GM18870 (cell line): ENCODE data around the gene ATF2.
A peak's percentile ranks its signal among the peaks of the same experiment; 100 is the strongest.
"Not testable (repeated sequence)": the region's sequence is repeated elsewhere in the genome, so short reads cannot be mapped to it uniquely, and the experiment has no call there.

Experiments
- ATAC-seq: cut with Tn5 transposase; IDR thresholded peaks from one replicate; pipeline ENCODE4 v1.9.1; 2021; ENCODE audit warnings: moderate library complexity; ENCODE audit not compliant: unreplicated experiment

Gene ATF2

DNA sequence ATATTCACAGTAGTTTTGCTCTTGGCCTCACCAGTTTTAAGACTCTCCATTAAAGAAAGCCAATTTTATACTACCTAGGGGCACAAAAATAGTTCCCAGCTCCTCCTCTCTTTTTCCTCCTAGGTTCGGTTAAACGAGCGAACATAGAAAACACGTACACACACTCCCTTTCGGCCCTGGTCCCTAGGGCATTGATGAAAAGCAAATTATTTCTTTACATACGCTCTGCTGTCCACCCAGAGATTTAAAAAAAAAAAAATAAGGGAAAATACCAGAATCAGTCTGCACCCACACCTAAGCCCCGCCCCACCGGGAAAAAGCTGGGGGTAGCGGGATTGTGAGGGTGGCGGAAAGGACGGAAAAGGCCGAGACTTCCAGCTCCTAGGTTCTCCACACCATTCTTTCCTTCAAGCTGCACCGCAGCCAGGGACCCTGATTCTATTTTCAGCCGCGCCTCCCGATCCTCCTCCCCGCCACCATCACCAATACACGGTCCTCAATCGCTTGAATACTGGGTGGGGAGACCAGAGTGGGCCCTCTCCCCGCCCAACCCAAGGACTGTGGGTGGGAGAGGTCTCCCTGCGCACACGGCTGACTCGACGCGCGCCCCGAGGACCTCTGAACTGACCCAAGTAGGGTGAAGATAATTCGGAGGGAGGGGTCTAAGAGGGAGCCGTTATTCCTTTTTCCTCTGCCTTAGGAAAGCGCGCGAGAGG, 769 bp downstream of the ATF2 start:
- ATAC-seq = no peak

DNA sequence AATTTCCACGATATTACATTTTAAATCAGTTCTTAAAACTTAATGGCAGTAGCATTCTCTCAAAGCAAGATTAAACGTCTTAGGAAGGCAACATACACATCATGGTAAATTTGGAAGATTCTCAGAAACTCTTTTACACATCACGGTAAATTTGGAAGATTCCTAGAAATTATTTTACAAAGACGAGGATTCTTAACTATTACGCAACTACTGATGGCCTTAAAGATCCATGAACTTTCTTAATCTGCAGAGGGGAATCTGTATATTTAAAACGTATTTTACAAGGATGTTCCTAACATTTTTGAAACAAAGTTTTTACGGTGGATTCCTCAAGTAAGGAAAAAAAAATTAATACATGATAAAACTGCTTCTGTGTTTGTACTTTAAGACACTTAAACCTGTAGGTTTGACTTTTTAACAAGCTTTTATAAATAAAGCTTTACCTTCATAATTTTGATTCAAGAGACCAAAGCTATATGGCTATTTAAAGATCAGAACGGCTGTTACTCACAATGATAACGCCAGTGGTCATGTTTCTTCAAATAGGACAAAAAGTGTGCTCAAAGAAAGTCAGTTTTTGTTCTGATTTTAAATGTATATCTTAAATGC, 1.7 kb downstream of the ATF2 start:
- ATAC-seq = no peak

DNA sequence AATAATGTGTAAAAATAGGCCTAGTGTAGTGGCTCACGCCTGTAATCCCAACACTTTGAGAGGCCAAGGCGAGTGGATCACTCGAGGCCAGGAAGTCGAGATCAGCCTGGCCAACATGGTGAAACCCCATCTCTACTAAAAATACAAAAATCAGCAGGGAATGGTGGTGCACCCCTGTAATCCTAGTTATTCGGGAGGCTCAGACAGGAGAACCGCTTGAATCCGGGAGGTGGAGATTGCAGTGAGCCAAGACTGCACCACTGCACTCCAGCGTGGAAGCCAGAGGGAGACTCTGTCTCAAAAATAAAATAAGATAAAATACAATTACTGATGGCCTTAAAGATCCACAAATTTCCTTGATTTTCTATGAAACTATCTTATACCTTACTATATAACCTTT, 3.8 kb downstream of the ATF2 start:
- ATAC-seq = no peak

DNA sequence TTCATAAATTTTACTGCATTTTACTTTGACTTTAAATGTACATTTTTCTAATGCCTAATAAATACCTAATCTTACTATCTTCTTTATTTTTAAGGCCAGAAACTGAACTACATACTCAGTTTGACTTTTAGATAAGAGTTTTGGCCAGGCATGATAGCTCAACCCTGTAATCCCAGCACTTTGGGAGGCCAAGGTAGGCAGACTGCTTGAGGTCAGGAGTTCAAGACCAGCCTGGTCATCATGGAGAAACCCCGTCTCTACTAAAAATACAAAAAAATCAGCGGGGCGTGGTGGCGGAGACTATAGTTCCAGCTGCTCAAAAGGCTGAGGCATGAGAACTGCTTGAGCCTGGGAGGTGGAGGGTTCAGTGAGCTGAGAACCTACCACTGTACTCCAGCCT, 9.1 kb downstream of the ATF2 start:
- no peak for ATAC-seq

GRCh38 chr2:175156534-175156933, 11.5 kb downstream of the ATF2 start:
- no peak for ATAC-seq

DNA sequence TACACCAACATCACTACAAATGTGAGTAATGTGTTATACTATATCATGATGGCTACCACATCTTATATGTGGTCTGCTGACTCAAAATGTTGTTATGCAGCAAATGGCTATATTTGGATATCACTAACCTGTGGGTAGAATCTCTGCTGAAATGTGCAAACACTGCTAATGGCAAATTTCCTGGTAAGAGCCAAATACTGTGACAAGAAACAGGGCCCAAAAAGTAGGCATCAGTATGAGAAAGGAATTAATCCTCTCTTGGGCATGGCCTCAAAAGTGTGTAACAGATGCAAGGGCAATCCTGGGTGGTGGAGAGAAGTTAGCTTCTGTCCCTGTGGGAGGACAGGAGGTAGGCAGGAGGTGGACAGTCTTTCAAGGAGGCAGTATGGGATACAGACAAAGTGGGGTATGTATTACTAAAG, 13.3 kb downstream of the ATF2 start:
- peak; percentile 84 for ATAC-seq

- peak; percentile 77 for ATAC-seq
These were observed 15.8 kb downstream of the ATF2 start for GRCh38 chr2:175152242-175152641.

GRCh38 chr2:175151791-175152190, 16.2 kb downstream of the ATF2 start:
- no peak for ATAC-seq

DNA sequence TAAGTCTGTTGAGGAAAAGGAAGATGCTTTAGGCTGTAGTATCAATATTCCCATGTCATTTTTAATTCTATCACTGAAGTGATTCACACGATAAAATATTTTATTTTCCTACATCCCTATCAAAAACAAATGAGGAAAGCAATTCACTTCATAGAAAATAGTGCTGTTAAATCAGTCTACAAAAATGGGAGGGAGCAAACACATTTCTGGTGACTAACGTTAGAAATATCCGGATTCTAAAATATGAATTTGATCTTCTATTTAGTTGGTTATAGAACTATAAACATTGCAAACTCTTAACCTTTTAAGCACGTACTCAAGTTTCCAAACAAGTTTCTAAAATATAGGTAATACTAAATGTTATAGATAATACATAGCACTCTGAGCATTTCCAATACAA, 20.8 kb downstream of the ATF2 start:
- ATAC-seq = no peak

GRCh38 chr2:175143678-175144077, 24.3 kb downstream of the ATF2 start:
- no peak for ATAC-seq

GRCh38 chr2:175143191-175143590, 24.8 kb downstream of the ATF2 start:
- ATAC-seq = no peak

GRCh38 chr2:175140332-175140731, 27.7 kb downstream of the ATF2 start:
- ATAC-seq = no peak

DNA sequence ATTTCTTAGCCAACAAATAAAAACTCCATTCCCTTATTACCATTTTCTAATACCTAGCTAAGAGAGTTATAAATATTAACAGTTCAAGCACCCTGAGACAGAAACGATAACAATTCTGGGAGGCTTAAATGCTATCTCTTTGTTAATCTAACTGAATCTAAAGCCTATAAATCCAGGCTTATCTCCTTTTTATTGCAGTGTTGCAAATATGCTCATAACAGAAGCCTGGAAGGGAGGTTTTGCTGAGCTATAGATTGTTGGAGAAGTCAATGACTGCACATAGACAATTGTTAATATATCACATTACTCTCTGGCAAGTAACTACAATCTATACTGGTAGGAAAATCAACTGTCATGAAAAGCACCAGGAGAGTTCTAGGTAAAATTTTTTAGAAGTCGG, 30.2 kb downstream of the ATF2 start:
- no peak for ATAC-seq

GRCh38 chr2:175136334-175137215, 31.4 kb downstream of the ATF2 start:
- peak; percentile 67 for ATAC-seq

- ATAC-seq = no peak
These were observed 32.1 kb downstream of the ATF2 start for GRCh38 chr2:175135862-175136261.

- ATAC-seq = no peak
These were observed 32.8 kb downstream of the ATF2 start for GRCh38 chr2:175135177-175135576.

DNA sequence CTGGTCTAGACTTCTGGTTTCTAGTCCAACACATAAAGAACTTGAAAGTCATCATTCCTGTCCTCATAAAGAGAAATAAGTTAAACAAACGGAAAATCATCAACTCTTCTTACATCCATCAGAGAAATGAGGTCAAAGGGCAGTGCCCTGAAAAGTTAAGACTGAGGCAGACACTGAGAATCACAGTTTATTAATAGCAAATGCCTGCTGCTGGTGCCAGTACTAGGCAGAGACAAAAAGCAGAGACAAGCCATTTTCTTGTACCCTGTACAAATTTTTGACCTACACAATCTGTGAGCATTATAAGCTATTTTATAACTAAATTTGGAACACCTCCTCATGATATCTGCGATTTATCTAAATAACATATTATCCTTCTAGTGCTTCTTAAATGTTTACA, 36.8 kb downstream of the ATF2 start:
- ATAC-seq = no peak

- ATAC-seq = no peak
These were observed 41.3 kb downstream of the ATF2 start for GRCh38 chr2:175126661-175127060.

DNA sequence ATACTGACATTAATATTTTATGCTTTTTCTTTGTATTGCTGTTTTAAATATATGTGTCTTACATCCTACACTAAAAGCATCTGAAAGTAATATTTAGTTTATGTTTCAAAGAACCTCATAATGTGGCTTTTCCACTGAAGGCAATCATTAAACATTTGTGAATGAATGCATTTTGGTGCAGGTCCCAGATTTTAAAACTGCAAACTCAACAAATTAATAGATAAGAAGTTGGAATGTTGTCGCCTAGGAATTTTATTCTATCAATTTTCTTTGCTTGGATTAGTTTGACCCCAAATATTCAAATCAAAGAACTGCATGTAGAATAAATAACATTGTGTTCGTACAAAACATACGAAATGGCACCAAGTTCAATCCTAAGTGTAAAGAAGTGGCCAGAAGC, 44.7 kb downstream of the ATF2 start:
- no peak for ATAC-seq

DNA sequence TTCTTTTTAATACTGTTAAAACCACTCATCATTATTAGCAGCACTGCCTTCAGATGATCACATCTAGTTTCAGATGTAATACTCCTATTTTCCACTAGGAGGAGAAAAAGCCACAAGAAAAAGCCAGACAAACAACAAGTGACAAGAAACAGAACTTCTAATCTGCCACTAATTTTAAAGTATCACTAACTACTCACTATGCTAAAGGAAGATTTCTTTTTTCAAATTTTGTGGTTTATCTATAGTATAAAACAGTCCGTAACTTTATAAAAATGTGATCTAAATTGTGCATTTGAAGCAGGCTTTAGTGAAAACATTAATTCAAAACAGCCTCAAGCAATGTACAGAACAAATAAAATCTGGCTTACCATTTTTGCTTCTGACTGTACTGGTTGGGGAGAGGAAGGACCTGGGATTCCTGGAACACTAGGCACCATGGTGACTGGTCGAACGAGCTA, 56.8 kb downstream of the ATF2 start:
- peak; percentile 65 for ATAC-seq

- not testable (repeated sequence) for ATAC-seq
These were observed 59.9 kb downstream of the ATF2 start for GRCh38 chr2:175108091-175108490.

DNA sequence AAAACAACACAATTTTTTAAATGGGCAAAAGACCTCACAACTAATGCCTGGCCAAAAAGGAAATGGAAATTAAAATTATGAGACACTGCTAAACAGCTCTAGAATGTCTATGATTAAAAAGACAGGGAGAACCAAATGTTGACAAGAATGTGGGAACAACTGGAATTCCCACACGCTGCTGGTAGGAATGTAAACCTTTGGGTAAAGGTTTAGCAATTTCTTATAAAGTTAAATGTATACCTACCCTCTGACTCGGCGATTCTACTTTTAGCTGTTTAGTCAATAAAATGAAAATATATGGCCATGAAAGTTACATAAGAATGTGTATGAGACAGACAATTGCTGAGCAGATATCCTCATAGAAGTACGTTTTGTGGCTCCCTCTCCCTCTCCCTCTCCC, 60.9 kb downstream of the ATF2 start:
- no peak for ATAC-seq
